CD4-positive, alpha-beta T cell (primary cell): ENCODE data around the gene CCDC85B. TPM values are rescaled to one million over a fixed set of nuclear protein-coding genes. Genes with fewer than 3 reads are reported as not detected.

Source experiments
- ATAC-seq: fragments of 200-7000 bp; cut with Tn5 transposase; one replicate; pipeline ENCODE4 v1.10.0; 2022; ENCODE audit warnings: mild to moderate bottlenecking; ENCODE audit not compliant: poor library complexity
- CTCF ChIA-PET: fragments of 350-600 bp; sonication (Branson Sonifier 250); formaldehyde crosslinking; loops from one replicate; lab custom pipeline; 2021; ENCODE audit warnings: antibody characterized with exemption, inconsistent platforms; lab: Charles Lee
- POLR2A ChIA-PET: fragments of 350-600 bp; sonication (Branson Sonifier 250); formaldehyde crosslinking; loops from one replicate; lab custom pipeline; 2021; ENCODE audit warnings: antibody characterized with exemption, inconsistent platforms; lab: Charles Lee
- DNase-seq, 14 experiments: peaks; one replicate each; pipeline ENCODE4 v3.0.0-alpha.2; 2013 to 2020; ENCODE audit warnings: mixed read lengths in 2 of 14
- H3K27ac ChIP-seq, 2 donors: one replicate each; pipeline versions ENCODE4 v1.5.1 to v1.7.0; 2013; ENCODE audit warnings: low read length in 2 of 2, low read depth in 1 of 2, mild to moderate bottlenecking in 1 of 2
- H3K27me3 ChIP-seq, 2 experiments: 1 replicate in 1 of 2; 2 replicates in 1 of 2; pipeline versions ENCODE4 v1.6.1 to v1.7.0; 2013; ENCODE audit warnings: low read length in 2 of 2, control low read depth in 1 of 2, mild to moderate bottlenecking in 1 of 2, moderate library complexity in 1 of 2; ENCODE audit not compliant: insufficient read depth in 2 of 2, control insufficient read depth in 1 of 2
- H3K36me3 ChIP-seq: one replicate; pipeline ENCODE4 v1.6.1; 2013; ENCODE audit warnings: low read length, control low read depth; ENCODE audit not compliant: insufficient read depth
- H3K4me1 ChIP-seq: one replicate; pipeline ENCODE4 v1.6.1; 2013; ENCODE audit warnings: low read length, control low read depth; ENCODE audit not compliant: insufficient read depth
- H3K4me3 ChIP-seq: one replicate; pipeline ENCODE4 v1.5.1; 2013; ENCODE audit warnings: mild to moderate bottlenecking, low read length, moderate library complexity
- H3K9me3 ChIP-seq, 2 experiments: 1 replicate in 1 of 2; 2 replicates in 1 of 2; pipeline versions ENCODE4 v1.6.1 to v1.7.0; 2013; ENCODE audit warnings: low read length in 2 of 2, mild to moderate bottlenecking in 2 of 2, control low read depth in 1 of 2, moderate library complexity in 1 of 2; ENCODE audit not compliant: control insufficient read depth in 1 of 2, insufficient read depth in 1 of 2
- H3K27ac Mint-ChIP-seq: one replicate; pipeline ENCODE4 v1.8.0; 2020; ENCODE audit warnings: mixed read lengths
- H3K27me3 Mint-ChIP-seq: one replicate; pipeline ENCODE4 v1.8.0; 2021; ENCODE audit warnings: mixed read lengths
- H3K36me3 Mint-ChIP-seq: one replicate; pipeline ENCODE4 v1.8.0; 2021; ENCODE audit warnings: low read depth, mixed read lengths
- H3K4me1 Mint-ChIP-seq: one replicate; pipeline ENCODE4 v1.8.0; 2021; ENCODE audit warnings: low read depth, mixed read lengths
- H3K4me3 Mint-ChIP-seq: one replicate; pipeline ENCODE4 v1.8.0; 2020; ENCODE audit warnings: mild to moderate bottlenecking, mixed read lengths
- H3K9me3 Mint-ChIP-seq: one replicate; pipeline ENCODE4 v1.8.0; 2020; ENCODE audit warnings: mixed read lengths
- intact Hi-C, 2 experiments: fragments of 100-400 bp; cut with DNase I in 1 of 2; cut with micrococcal nuclease in 1 of 2; formaldehyde crosslinking; loops; one replicate each; pipeline versions ENCODE4 v1.15.1 to v1.9.0; 2023 to 2025; cut with DNase I, micrococcal nuclease
- total RNA-seq, 174 experiments: library from RNA in 2 of 174; stranded (reverse) in 2 of 174; gene quantifications; one replicate each; pipeline ENCODE4 v1.2.3 and lab custom pipeline; 2021 to 2026
- TF ChIP-seq, protein P1 (sequence below): fragments of 200-600 bp; IDR thresholded peaks from one replicate; pipeline ENCODE4 v1.8.0; 2022; ENCODE audit warnings: antibody characterized with exemption, mild to moderate bottlenecking

CCDC85B gene
- total RNA-seq, 2 experiments from 2014 or later, result 23.1 to 25.8 TPM

DNA sequence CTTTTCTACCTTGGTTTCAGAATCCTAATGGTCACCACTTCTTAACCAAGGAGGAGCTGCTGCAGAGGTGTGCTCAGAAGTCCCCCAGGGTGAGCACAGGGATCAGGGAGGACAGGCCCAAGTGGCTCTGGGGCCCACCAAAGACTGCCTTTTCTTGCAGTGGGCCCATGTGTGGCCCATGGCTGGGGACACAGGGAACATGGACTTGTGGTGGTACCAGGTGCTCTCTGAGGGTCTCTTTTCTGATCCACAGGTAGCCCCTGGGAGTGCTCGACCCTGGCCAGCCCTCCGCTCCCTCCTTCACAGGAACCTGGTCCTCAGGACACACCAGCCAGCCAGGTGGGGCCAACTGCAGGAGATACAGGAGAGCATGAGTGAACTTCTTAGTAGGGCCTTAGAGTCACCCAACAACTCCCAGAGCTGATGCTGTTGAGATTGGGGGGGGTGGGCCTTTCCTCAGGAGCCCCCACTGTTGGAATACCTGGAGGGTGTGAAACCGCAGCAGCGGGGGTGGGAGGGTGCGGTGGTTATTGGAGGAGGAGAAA lies 28.2 kb upstream of the CCDC85B start:
- Histone ChIP-seq H3K4me3 (no peak overlapping the region), H3K4me1 (peaks cover 52% of the 10 kb centered on the region), H3K36me3 (peaks cover 58% of the 10 kb centered on the region), H3K27ac (peak overlapping the region in 1 of 2 donors; percentile 22), H3K27me3 (no peaks in the 10 kb centered on the region), H3K9me3 (no peaks in the 10 kb centered on the region)
- peak overlapping the region; percentile 32 for H3K4me3 Mint-ChIP-seq
- peaks cover 32% of the 10 kb centered on the region for H3K4me1 Mint-ChIP-seq
- POLR2A ChIA-PET, result interaction anchor here (0.6 to 5.8 kb wide), 3 partner anchors 23 to 110 kb away, joined by 3 to 248 read pairs (median 56); partner anchors contain the start of genes CCDC85B and FIBP
- CTCF ChIA-PET, result interaction anchor here (1.6 kb wide), 1 partner anchor 22 kb away, joined by 5 read pairs; no protein-coding TSS in a partner anchor
- ATAC-seq (no peak), DNase-seq (peak in 2 of 14 experiments; percentile 24 to 35)
- H3K27ac Mint-ChIP-seq, result peak overlapping the region; percentile 94
- no peaks in the 10 kb centered on the region for H3K27me3 Mint-ChIP-seq
- TF ChIP-seq, protein P1, sequence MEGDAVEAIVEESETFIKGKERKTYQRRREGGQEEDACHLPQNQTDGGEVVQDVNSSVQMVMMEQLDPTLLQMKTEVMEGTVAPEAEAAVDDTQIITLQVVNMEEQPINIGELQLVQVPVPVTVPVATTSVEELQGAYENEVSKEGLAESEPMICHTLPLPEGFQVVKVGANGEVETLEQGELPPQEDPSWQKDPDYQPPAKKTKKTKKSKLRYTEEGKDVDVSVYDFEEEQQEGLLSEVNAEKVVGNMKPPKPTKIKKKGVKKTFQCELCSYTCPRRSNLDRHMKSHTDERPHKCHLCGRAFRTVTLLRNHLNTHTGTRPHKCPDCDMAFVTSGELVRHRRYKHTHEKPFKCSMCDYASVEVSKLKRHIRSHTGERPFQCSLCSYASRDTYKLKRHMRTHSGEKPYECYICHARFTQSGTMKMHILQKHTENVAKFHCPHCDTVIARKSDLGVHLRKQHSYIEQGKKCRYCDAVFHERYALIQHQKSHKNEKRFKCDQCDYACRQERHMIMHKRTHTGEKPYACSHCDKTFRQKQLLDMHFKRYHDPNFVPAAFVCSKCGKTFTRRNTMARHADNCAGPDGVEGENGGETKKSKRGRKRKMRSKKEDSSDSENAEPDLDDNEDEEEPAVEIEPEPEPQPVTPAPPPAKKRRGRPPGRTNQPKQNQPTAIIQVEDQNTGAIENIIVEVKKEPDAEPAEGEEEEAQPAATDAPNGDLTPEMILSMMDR, result no peak
- intact Hi-C loops, result no loop called here
- no peaks in the 10 kb centered on the region for H3K9me3 Mint-ChIP-seq
- peaks cover 84% of the 10 kb centered on the region for H3K36me3 Mint-ChIP-seq

DNA sequence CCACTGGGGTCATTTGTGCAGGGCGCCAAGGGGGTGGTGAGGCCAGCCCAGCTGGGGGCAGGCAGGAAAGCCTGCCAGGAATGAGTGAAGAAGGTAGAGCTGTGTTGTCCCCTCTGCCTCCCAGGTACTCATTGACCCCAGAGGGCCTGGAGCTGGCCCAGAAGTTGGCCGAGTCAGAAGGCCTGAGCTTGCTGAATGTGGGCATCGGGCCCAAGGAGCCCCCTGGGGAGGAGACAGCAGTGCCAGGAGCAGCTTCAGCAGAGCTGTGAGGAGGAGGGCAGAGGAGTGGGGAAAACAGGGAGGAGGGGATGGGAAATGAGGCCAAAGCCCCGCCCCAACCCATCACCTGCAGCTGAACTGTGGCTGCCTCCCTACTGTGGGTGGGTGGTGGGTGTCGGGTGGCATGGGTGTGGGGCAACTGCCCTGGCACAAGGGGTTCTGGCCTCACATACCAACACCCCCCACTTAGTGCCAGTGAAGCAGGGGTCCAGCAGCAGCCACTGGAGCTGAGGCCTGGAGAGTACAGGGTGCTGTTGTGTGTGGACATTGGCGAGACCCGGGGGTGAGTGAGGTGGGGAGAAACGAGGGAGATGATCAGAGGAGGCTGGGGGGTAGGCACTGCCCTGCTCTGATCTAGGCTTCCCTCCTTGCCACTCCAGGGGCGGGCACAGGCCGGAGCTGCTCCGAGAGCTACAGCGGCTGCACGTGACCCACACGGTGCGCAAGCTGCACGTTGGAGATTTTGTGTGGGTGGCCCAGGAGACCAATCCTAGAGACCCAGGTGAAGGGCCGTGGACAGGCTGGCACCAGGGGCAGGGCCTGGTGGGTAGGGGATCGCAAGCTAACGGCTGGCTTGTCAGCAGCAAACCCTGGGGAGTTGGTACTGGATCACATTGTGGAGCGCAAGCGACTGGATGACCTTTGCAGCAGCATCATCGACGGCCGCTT lies 27.3 kb upstream of the CCDC85B start:
- H3K36me3 ChIP-seq, result peaks cover 66% of the 10 kb centered on the region
- TF ChIP-seq, protein P1, result no peak
- POLR2A ChIA-PET, result interaction anchor here (0.6 kb wide), 1 partner anchor 109 kb away, joined by 3 read pairs; no protein-coding TSS in a partner anchor
- H3K27ac ChIP-seq, result peak overlapping the region in 1 of 2 donors; percentile 22
- Mint-ChIP-seq H3K9me3 (no peaks in the 10 kb centered on the region), H3K36me3 (peaks cover 85% of the 10 kb centered on the region), H3K27me3 (no peaks in the 10 kb centered on the region), H3K27ac (no peak overlapping the region), H3K4me3 (no peak overlapping the region), H3K4me1 (peaks cover 30% of the 10 kb centered on the region)
- H3K27me3 ChIP-seq, result no peaks in the 10 kb centered on the region
- CTCF ChIA-PET, result interaction anchor here (1.6 kb wide), 1 partner anchor 21 kb away, joined by 5 read pairs; no protein-coding TSS in a partner anchor
- no peaks in the 10 kb centered on the region for H3K9me3 ChIP-seq
- H3K4me3 ChIP-seq, result no peak overlapping the region
- intact Hi-C loops, result no loop called here
- peaks cover 55% of the 10 kb centered on the region for H3K4me1 ChIP-seq
- DNase-seq, result peak in 2 of 14 experiments; percentile 27
- ATAC-seq, result no peak

DNA sequence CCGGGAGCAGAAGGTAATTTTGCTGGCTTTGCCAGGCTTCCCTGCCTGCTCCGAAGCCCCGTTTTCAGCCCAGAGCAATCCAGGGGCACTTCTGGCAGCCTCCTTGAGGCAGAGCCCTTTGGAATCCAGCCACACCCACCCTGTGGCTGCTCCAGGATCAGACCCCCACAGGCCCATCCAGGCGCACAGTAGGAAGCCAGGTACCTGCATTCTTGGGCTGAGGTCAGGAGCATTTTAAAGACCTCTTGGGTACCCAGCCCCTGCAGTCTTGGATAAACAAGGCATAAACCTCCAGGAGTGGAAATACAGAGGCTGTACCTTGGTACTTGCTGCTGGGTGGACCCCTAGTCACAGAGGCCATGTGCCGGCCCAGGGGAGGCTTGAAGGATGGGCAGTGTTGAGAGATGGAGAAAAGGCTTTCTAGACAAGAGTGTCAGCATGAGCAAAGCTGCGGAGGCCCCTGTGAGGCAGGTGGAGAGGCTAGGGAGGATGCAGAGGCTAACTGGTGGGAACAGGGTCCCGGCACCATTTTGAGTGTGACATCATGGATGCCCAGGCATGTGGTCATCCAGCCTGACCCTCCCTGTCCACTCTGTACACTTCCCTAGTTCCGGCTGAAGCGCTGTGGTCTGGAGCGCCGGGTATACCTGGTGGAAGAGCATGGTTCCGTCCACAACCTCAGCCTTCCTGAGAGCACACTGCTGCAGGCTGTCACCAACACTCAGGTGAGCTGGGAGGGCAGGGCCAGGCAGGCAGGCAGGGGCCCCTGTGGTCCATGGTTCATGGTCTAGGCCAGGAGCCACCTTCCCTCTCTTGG lies 26.4 kb upstream of the CCDC85B start:
- peaks cover 21% of the 10 kb centered on the region for H3K4me1 Mint-ChIP-seq
- no peak for ATAC-seq
- peaks cover 47% of the 10 kb centered on the region for H3K4me1 ChIP-seq
- peaks cover 67% of the 10 kb centered on the region for H3K36me3 ChIP-seq
- H3K9me3 Mint-ChIP-seq, result no peaks in the 10 kb centered on the region
- no peaks in the 10 kb centered on the region for H3K9me3 ChIP-seq
- H3K27ac ChIP-seq, result no peak overlapping the region
- H3K27me3 ChIP-seq, result no peaks in the 10 kb centered on the region
- CTCF ChIA-PET, result interaction anchor here (1.6 kb wide), 1 partner anchor 21 kb away, joined by 5 read pairs; no protein-coding TSS in a partner anchor
- H3K4me3 Mint-ChIP-seq, result no peak overlapping the region
- intact Hi-C loops, result no loop called here
- TF ChIP-seq, protein P1, result no peak
- H3K4me3 ChIP-seq, result no peak overlapping the region
- POLR2A ChIA-PET, result no interaction called here
- no peak overlapping the region for H3K27ac Mint-ChIP-seq
- H3K36me3 Mint-ChIP-seq, result peaks cover 76% of the 10 kb centered on the region
- DNase-seq, result peak in 1 of 14 experiments; percentile 11
- H3K27me3 Mint-ChIP-seq, result no peaks in the 10 kb centered on the region
